PFSK-1 (cell line): ENCODE results near the gene ZNF652.

Experiments used
- FOXP2 ChIP-seq: optimal IDR thresholded peaks from 2 replicates; pipeline ENCODE3; 2011; ENCODE audit warnings: borderline replicate concordance, control low read depth, inconsistent platforms; ENCODE audit not compliant: insufficient read depth; ENCODE audit errors: extremely low read length, extremely low read depth
- POLR2AphosphoS5 ChIP-seq: IDR thresholded peaks from 2 replicates; pipeline ENCODE4 v1.6.1; 2012; ENCODE audit warnings: low read depth, mild to moderate bottlenecking, control low read depth, low read length, moderate library complexity
- SIN3A ChIP-seq: IDR thresholded peaks from 2 replicates; pipeline ENCODE4 v1.6.1; 2012; ENCODE audit warnings: mild to moderate bottlenecking, low read length, moderate library complexity, borderline replicate concordance; ENCODE audit not compliant: insufficient read depth
- TAF1 ChIP-seq: IDR thresholded peaks from 2 replicates; pipeline ENCODE4 v1.6.1; 2012; ENCODE audit warnings: low read length, control low read depth, borderline replicate concordance; ENCODE audit not compliant: insufficient read depth
- TF ChIP-seq, protein P1 (sequence below), 2 experiments: IDR thresholded peaks; 2 replicates each; pipeline versions ENCODE4 v1.6.1 to v1.8.0; 2011 to 2012; ENCODE audit warnings: low read depth in 2 of 2, low read length in 2 of 2, control low read depth in 1 of 2, inconsistent platforms in 1 of 2, mild to moderate bottlenecking in 1 of 2, moderate library complexity in 1 of 2; ENCODE audit not compliant: insufficient read depth in 1 of 2

The ZNF652 gene

DNA sequence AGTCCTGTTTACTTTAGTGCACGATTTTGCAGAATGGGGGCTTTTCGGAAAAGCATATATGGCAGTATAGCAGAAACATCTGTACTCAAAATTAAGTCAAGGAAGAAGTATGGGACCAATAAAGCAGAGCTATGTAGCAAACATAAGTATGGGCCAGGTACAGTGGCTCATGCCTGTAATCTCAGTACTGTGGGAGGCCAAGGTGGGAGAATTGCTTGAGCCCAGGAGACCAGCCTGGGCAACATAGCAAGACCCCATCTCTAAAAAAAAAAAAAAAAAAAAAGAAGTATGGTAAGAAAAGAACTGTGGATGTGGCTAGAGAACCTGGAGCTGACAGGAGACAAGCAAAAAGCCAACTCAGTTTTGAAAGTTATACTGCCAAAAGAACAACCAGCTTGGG lies 36.1 kb downstream of the ZNF652 start:
- no peak for TF ChIP-seq TAF1
- TF ChIP-seq, protein P1, sequence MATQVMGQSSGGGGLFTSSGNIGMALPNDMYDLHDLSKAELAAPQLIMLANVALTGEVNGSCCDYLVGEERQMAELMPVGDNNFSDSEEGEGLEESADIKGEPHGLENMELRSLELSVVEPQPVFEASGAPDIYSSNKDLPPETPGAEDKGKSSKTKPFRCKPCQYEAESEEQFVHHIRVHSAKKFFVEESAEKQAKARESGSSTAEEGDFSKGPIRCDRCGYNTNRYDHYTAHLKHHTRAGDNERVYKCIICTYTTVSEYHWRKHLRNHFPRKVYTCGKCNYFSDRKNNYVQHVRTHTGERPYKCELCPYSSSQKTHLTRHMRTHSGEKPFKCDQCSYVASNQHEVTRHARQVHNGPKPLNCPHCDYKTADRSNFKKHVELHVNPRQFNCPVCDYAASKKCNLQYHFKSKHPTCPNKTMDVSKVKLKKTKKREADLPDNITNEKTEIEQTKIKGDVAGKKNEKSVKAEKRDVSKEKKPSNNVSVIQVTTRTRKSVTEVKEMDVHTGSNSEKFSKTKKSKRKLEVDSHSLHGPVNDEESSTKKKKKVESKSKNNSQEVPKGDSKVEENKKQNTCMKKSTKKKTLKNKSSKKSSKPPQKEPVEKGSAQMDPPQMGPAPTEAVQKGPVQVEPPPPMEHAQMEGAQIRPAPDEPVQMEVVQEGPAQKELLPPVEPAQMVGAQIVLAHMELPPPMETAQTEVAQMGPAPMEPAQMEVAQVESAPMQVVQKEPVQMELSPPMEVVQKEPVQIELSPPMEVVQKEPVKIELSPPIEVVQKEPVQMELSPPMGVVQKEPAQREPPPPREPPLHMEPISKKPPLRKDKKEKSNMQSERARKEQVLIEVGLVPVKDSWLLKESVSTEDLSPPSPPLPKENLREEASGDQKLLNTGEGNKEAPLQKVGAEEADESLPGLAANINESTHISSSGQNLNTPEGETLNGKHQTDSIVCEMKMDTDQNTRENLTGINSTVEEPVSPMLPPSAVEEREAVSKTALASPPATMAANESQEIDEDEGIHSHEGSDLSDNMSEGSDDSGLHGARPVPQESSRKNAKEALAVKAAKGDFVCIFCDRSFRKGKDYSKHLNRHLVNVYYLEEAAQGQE (IDR thresholded peaks at IDR 0.05; ENCODE audit: insufficient read depth in 1 of 2, low read depth in 2 of 2, low read length in 2 of 2): no peak
- no peak for TF ChIP-seq POLR2AphosphoS5
- no peak for TF ChIP-seq FOXP2
- no peak for TF ChIP-seq SIN3A

DNA sequence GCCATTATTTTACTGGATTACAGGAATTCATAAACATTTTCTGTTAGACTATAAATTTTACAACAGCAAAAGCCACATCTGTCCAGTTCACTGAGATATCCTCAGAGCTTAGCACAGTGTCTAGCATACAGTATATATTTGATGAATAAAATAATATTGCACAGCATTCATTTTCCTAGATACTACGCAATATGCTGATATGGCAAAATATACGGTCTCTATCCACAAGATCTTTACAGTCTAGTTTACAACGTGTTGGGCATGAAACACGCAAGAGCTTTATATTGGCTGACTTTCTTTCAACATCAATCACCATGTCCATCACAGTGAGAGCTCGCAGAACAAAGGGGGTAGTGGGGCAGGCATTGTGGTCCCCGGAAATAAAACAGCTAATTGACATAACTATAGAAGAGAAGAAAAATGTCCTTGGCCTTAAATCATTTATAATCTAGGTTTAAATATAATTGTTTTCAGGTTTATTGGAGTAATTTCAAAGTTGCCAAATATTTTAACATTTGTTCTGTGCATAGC lies 43.5 kb downstream of the ZNF652 start:
- TF ChIP-seq TAF1 (no peak), FOXP2 (no peak), SIN3A (no peak), POLR2AphosphoS5 (no peak)
- TF ChIP-seq, protein P1 (IDR thresholded peaks at IDR 0.05; ENCODE audit: insufficient read depth in 1 of 2, low read depth in 2 of 2, low read length in 2 of 2): no peak

DNA sequence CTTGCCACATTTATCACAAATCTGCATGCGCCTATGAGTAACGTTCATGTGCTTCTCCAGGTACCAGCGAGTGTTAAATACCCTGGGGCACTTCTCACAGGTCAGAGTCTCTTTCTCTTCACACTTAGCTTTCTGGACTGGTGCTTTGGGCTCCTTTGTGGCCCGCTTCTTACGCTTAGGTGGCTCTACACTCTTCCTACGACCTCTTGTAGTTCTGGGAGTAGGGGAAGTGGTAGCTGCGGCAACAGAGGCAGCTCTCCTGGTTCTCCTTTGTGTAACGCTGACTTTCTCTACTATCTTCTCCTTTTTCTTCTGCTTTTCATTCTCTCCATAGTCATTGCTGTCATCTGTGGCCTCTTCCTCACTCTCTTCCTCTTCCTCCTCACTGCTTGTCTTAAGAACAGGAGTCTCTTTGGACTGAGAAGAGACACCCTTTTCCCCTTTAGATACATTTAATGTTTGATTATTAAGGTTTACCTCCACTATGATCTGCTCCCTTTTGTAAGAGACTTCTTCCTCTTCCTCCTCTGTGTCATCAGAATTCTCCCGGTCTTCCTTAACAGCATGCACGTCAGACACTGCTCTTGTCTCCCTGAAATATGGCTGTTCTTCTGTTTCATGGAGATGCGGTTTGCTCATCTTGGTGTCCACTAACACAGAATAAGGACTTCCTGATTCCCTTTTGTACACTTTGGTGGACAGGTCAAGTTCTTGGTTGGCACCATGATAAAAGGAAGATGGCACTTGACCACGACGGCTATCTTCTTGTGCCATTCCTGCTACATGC lies 45.0 kb downstream of the ZNF652 start:
- TF ChIP-seq TAF1 (no peak), POLR2AphosphoS5 (no peak), SIN3A (no peak), FOXP2 (no peak)
- TF ChIP-seq, protein P1 (IDR thresholded peaks at IDR 0.05; ENCODE audit: insufficient read depth in 1 of 2, low read depth in 2 of 2, low read length in 2 of 2): no peak

DNA sequence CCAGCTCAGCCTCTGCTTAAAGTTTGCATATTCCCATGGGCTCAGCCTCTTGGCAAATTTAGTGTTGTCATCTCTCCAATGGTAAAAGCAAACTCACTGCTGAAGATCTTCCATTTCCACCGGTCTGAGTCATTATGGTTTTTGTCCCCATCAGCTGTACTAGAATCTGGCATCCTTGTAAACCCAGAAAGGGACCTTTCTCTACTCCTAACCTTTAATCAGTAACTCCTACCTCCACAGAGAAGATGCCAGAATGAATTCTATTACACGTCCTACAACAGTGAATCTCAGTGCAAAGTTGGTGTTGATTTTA lies 45.8 kb downstream of the ZNF652 start:
- no peak for TF ChIP-seq FOXP2
- TF ChIP-seq TAF1: no peak
- TF ChIP-seq, protein P1 (IDR thresholded peaks at IDR 0.05; ENCODE audit: insufficient read depth in 1 of 2, low read depth in 2 of 2, low read length in 2 of 2): no peak
- TF ChIP-seq SIN3A: no peak
- TF ChIP-seq POLR2AphosphoS5: no peak
